ENCODE data around the gene SBF1.
"Not testable (repeated sequence)": the region's sequence is repeated elsewhere in the genome, so short reads cannot be mapped to it uniquely, and the experiment has no call there.

SBF1 gene, protein sequence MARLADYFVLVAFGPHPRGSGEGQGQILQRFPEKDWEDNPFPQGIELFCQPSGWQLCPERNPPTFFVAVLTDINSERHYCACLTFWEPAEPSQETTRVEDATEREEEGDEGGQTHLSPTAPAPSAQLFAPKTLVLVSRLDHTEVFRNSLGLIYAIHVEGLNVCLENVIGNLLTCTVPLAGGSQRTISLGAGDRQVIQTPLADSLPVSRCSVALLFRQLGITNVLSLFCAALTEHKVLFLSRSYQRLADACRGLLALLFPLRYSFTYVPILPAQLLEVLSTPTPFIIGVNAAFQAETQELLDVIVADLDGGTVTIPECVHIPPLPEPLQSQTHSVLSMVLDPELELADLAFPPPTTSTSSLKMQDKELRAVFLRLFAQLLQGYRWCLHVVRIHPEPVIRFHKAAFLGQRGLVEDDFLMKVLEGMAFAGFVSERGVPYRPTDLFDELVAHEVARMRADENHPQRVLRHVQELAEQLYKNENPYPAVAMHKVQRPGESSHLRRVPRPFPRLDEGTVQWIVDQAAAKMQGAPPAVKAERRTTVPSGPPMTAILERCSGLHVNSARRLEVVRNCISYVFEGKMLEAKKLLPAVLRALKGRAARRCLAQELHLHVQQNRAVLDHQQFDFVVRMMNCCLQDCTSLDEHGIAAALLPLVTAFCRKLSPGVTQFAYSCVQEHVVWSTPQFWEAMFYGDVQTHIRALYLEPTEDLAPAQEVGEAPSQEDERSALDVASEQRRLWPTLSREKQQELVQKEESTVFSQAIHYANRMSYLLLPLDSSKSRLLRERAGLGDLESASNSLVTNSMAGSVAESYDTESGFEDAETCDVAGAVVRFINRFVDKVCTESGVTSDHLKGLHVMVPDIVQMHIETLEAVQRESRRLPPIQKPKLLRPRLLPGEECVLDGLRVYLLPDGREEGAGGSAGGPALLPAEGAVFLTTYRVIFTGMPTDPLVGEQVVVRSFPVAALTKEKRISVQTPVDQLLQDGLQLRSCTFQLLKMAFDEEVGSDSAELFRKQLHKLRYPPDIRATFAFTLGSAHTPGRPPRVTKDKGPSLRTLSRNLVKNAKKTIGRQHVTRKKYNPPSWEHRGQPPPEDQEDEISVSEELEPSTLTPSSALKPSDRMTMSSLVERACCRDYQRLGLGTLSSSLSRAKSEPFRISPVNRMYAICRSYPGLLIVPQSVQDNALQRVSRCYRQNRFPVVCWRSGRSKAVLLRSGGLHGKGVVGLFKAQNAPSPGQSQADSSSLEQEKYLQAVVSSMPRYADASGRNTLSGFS (N-terminal part only)

GRCh38 chr22:50474710-50475651 is at the start of gene SBF1:
Gene SBF1, minus strand, starts transcription at chr22:50475035. Its CDS starts 195 bp downstream, at chr22:50474840.
- DNase-seq = peak; percentile 88 to 92

- DNase-seq = peak; percentile 89 to 91
Measured at GRCh38 chr22:50523806-50524675, 49.2 kb upstream of the SBF1 start.

- DNase-seq = no peak
Measured at GRCh38 chr22:50523458-50523805, 48.6 kb upstream of the SBF1 start.

- no peak for DNase-seq
Measured at GRCh38 chr22:50522806-50523438, 48.1 kb upstream of the SBF1 start.

GRCh38 chr22:50522208-50522805 is 47.5 kb upstream of the SBF1 start:
- DNase-seq = no peak

GRCh38 chr22:50521710-50522109 is 46.9 kb upstream of the SBF1 start:
- DNase-seq = no peak

- no peak for DNase-seq
Measured at GRCh38 chr22:50520826-50521453, 46.1 kb upstream of the SBF1 start.

DNA sequence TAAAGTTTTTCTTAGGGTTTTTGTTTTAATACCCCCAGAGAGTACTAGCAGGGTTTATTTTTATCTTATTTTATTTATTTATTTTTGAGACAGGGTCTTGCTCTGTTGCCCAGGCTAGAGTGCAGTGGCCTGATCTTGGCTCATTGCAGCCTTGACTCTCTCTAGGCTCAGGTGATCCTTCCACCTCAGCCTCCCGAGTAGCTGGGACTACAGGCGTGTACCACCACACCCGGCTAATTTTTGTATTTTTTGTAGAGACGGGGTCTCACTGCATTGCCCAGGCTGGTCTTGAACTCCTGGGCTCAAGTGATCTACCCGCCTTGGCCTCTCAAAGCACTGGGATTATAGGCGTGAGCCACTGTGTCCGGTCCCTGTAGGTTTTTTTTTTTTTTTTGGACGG is 45.3 kb upstream of the SBF1 start:
- DNase-seq = not testable (repeated sequence)

- DNase-seq = no peak
Measured at GRCh38 chr22:50519151-50519550, 44.3 kb upstream of the SBF1 start.

DNA sequence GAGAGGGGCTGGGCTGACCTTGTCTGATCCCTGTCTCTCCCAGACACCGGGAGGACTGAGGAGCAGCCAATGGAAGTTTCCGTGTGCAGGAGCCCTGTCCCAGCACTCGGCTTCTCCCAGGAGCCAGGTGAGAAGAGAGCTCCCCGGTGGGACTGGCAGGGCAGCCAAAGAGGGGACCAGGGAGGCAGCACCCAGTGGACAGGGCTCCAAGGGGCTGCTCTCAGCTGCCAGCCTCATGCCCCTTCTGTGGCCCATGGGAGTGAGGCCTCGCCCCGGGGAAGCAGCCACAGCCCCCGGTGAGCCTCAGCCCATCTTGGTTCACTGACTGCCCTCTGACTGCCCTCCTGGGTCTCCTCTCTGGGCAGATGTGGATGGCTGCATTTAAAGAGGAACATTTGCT is 43.8 kb upstream of the SBF1 start:
- no peak for DNase-seq

- no peak for DNase-seq
Measured at GRCh38 chr22:50517495-50518260, 42.8 kb upstream of the SBF1 start.

- DNase-seq = no peak
Measured at GRCh38 chr22:50516891-50517290, 42.1 kb upstream of the SBF1 start.

DNA sequence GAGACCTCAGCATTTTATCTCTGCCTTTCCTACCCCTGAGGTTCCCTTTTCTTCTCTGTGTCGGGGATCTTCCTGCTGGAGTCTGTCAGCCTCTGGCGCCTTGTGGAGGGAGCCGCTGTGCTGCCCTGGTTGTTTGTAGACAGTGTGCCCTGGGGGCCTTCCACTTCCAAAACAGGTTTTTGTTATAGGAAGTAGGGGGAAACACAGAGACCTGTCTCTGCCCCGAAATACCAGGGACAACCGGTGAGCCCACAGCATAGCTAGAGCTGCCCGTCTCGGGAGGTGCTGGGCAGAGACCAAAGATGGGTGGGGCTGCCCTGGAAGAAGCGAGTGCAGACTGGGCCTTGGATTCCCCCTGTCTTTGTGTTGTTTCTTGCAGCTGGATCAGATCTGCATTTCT is 41.2 kb upstream of the SBF1 start:
- no peak for DNase-seq

DNA sequence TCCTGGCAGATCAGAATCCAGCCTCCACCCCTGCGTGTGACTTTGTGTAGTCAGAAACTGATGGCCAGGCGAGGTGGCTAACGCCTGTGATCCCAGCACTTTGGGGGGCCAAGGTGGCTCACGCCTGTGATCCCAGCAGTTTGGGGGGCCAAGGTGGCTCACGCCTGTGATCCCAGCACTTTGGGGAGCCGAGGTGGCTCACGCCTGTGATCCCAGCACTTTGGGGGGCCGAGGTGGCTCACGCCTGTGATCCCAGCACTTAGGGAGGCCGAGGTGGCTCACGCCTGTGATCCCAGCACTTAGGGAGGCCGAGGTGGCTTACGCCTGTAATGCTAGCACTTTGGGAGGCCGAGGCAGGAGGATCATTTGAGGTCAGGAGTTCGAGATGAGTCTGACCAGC is 38.3 kb upstream of the SBF1 start:
- DNase-seq = no peak

GRCh38 chr22:50508897-50509296 is 34.1 kb upstream of the SBF1 start:
- DNase-seq = no peak

- DNase-seq = peak; percentile 97
Measured at GRCh38 chr22:50507991-50508884, 33.4 kb upstream of the SBF1 start, which contains the start of gene NCAPH2. Gene NCAPH2, plus strand, starts transcription at chr22:50508224. Its CDS starts 114 bp downstream, at chr22:50508338.

DNA sequence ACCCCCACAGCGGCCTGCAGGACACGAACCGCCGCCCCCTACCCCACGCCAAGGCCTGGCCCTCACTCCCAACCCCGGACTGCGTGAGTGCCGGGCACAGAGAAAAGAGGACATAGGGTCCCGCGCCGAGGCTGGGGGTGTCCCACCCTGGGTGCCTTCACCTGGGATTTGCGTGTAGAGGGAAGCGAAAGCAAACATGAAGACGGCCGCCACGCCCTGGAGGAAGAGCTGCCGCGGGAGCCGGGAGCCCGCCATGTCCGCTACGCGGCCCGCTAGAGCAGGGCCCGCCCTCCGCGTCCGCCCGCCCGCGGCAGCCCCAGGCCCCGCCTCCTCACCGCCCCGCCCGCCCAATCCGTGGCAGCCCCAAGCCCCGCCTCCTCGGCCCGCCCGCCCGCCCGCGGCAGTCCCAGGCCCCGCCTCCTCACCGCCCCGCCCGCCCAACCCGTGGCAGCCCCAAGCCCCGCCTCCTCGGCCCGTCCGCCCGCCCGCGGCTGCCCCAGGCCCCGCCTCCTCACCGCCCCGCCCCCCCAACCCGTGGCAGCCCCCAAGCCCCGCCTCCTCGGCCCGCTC is 32.7 kb upstream of the SBF1 start, which contains the start of gene LMF2:
TSS of gene LMF2 (minus strand) at position 282 of the 570 bp plus-strand sequence. CDS start at position 255, 27 bp downstream.
- no peak for DNase-seq

All from SHP77 (cell line).